ENCODE data around the gene SIGLEC11. TPM values are rescaled to one million over a fixed set of nuclear protein-coding genes. Genes with fewer than 3 reads are reported as not detected.

The SIGLEC11 gene
- total RNA-seq, 5 donors from 2014 or later (not counting 1 experiment from before 2014, with no cell fraction given) = 0.09 to 0.23 TPM; not detected in 3

- no peaks in the 10 kb centered on the region for H3K9me3 Mint-ChIP-seq
- peaks cover 21% of the 10 kb centered on the region for H3K36me3 Mint-ChIP-seq
- no peak overlapping the region for H3K27ac Mint-ChIP-seq
- CTCF ChIA-PET = no interaction called here
- no peak overlapping the region for H3K27ac ChIP-seq (ENCODE audit: low read length)
- WGBS (ENCODE audit: insufficient coverage) = 88% methylated on average over 22 of the region's 31 CpGs
- H3K4me3 ChIP-seq (ENCODE audit: control insufficient read depth in 1 of 2, extremely low read depth in 1 of 2, low read length in 1 of 2) = no peak overlapping the region
- ATAC-seq (replicated peaks in 1 of 4) (no peak), DNase-seq (peak in 1 of 35 experiments; percentile 21)
- POLR2A ChIA-PET = no interaction called here
- no peak overlapping the region for H3K4me3 Mint-ChIP-seq
- H3K4me1 Mint-ChIP-seq = peaks cover 28 to 56% (median 48%) of the 10 kb centered on the region in 3 donors
- no peaks in the 10 kb centered on the region for H3K27me3 Mint-ChIP-seq
- no peaks in the 10 kb centered on the region for H3K27me3 ChIP-seq (replicated peaks in 1 of 2; ENCODE audit: control insufficient read depth in 2 of 2, extremely low read depth in 1 of 2, insufficient read depth in 2 of 2, low read length in 1 of 2)
- no peaks in the 10 kb centered on the region for H3K9me3 ChIP-seq
- H3K4me1 ChIP-seq (ENCODE audit: control insufficient read depth in 1 of 2, extremely low read depth in 1 of 2, insufficient read depth in 2 of 2, low read length in 2 of 2) = peaks cover 6 to 64% of the 10 kb centered on the region in 2 experiments
- peaks cover 14 to 57% of the 10 kb centered on the region in 2 donors for H3K36me3 ChIP-seq (ENCODE audit: control insufficient read depth in 2 of 2, extremely low read depth in 1 of 2, insufficient read depth in 1 of 2, low read length in 1 of 2)
These were observed 37.6 kb downstream of the SIGLEC11 start for GRCh38 chr19:49923055-49924003.

DNA sequence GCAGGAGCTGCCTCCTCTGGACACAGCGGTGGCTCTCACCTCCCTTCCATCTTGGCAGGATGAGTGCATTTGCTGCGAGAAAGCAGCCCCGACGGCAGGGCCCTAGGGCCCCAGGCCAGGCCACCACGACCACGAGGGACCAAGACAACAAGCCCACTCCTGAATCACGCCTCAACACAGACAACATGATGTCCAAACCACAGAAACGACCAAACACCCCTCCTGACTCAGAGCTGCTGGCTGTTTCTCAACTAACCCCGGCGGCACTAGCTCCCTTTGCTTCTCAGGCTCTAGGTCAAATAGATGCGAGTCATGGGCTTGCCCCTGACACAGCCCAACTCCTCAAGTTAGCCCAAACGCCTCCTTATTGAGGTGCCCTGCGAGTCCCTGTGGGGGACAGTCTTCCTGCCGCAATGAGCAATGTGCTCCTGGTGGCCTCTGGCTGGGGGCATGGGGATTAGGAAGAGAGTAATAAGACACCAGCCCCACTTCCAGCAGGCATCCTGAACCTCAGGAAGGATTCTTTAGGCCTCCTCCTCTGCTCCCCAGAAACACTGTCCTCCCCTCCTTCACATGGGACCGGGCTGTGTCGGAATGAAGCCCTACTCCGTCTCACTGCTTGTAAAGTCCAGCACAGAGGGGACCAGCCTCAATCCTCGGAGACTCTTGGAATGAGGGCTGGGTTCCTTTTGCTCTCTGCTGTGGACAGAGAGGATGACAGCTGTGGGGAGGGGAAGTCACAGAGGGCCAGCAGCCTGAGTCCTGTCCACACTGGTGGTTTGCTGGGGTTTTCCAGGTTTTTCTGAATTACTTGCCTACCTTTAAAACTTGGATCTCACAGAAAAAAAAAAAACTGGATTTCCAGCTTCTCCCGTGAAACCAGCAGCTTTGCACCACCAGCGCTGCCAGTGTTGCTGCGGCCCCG is 38.8 kb downstream of the SIGLEC11 start:
- WGBS (ENCODE audit: insufficient coverage) = 83% methylated on average over 15 of the region's 22 CpGs
- peaks cover 0 to 52% of the 10 kb centered on the region in 2 experiments for H3K4me1 ChIP-seq (ENCODE audit: control insufficient read depth in 1 of 2, extremely low read depth in 1 of 2, insufficient read depth in 2 of 2, low read length in 2 of 2)
- Mint-ChIP-seq H3K4me3 (no peak overlapping the region), H3K9me3 (no peaks in the 10 kb centered on the region), H3K27ac (peak overlapping the region in 1 of 2 donors; percentile 36), H3K4me1 (peaks cover 18 to 48% (median 38%) of the 10 kb centered on the region in 3 donors), H3K36me3 (peaks cover 20% of the 10 kb centered on the region), H3K27me3 (no peaks in the 10 kb centered on the region)
- ATAC-seq (replicated peaks in 1 of 4) (no peak), DNase-seq (no peak)
- H3K9me3 ChIP-seq = no peaks in the 10 kb centered on the region
- H3K4me3 ChIP-seq (ENCODE audit: control insufficient read depth in 1 of 2, extremely low read depth in 1 of 2, low read length in 1 of 2) = no peak overlapping the region
- POLR2A ChIA-PET = no interaction called here
- CTCF ChIA-PET = no interaction called here
- H3K27me3 ChIP-seq (replicated peaks in 1 of 2; ENCODE audit: control insufficient read depth in 2 of 2, extremely low read depth in 1 of 2, insufficient read depth in 2 of 2, low read length in 1 of 2) = no peaks in the 10 kb centered on the region
- peaks cover 13 to 64% of the 10 kb centered on the region in 2 donors for H3K36me3 ChIP-seq (ENCODE audit: control insufficient read depth in 2 of 2, extremely low read depth in 1 of 2, insufficient read depth in 1 of 2, low read length in 1 of 2)
- H3K27ac ChIP-seq (ENCODE audit: low read length) = no peak overlapping the region

GRCh38 chr19:49920624-49921363 is 40.2 kb downstream of the SIGLEC11 start:
- Histone ChIP-seq H3K4me1 (ENCODE audit: control insufficient read depth in 1 of 2, extremely low read depth in 1 of 2, insufficient read depth in 2 of 2, low read length in 2 of 2) (peaks cover 0 to 47% of the 10 kb centered on the region in 2 experiments), H3K36me3 (ENCODE audit: control insufficient read depth in 2 of 2, extremely low read depth in 1 of 2, insufficient read depth in 1 of 2, low read length in 1 of 2) (peaks cover 12 to 61% of the 10 kb centered on the region in 2 donors), H3K27ac (ENCODE audit: low read length) (no peak overlapping the region), H3K9me3 (no peaks in the 10 kb centered on the region), H3K4me3 (ENCODE audit: control insufficient read depth in 1 of 2, extremely low read depth in 1 of 2, low read length in 1 of 2) (no peak overlapping the region), H3K27me3 (replicated peaks in 1 of 2; ENCODE audit: control insufficient read depth in 2 of 2, extremely low read depth in 1 of 2, insufficient read depth in 2 of 2, low read length in 1 of 2) (no peaks in the 10 kb centered on the region)
- Mint-ChIP-seq H3K4me3 (no peak overlapping the region), H3K4me1 (peaks cover 25 to 47% (median 39%) of the 10 kb centered on the region in 3 donors), H3K36me3 (peaks cover 28% of the 10 kb centered on the region), H3K27me3 (no peaks in the 10 kb centered on the region), H3K27ac (no peak overlapping the region), H3K9me3 (no peaks in the 10 kb centered on the region)
- ChIA-PET CTCF (no interaction called here), POLR2A (no interaction called here)
- DNase-seq = no peak
- WGBS (ENCODE audit: insufficient coverage) = 91% methylated on average over 14 of the region's 24 CpGs
- no peak for ATAC-seq (replicated peaks in 1 of 4)

- POLR2A ChIA-PET = interaction anchor here in 1 of 2 donors (0.8 kb wide), 1 partner anchor 30 kb away, joined by 5 read pairs; no protein-coding TSS in a partner anchor
These were observed 42.9 kb downstream of the SIGLEC11 start for GRCh38 chr19:49918089-49918488.

GRCh38 chr19:49916839-49917733 is 43.9 kb downstream of the SIGLEC11 start:
- no peaks in the 10 kb centered on the region for H3K27me3 Mint-ChIP-seq
- H3K4me1 ChIP-seq (ENCODE audit: control insufficient read depth in 1 of 2, extremely low read depth in 1 of 2, insufficient read depth in 2 of 2, low read length in 2 of 2) = peaks cover 0 to 14% of the 10 kb centered on the region in 2 experiments
- no peak for ATAC-seq (replicated peaks in 1 of 4)
- no peaks in the 10 kb centered on the region for H3K9me3 ChIP-seq
- WGBS (ENCODE audit: insufficient coverage) = 86% methylated on average over 15 of the region's 21 CpGs
- H3K36me3 Mint-ChIP-seq = peaks cover 42% of the 10 kb centered on the region
- no peaks in the 10 kb centered on the region for H3K27me3 ChIP-seq (replicated peaks in 1 of 2; ENCODE audit: control insufficient read depth in 2 of 2, extremely low read depth in 1 of 2, insufficient read depth in 2 of 2, low read length in 1 of 2)
- ChIA-PET POLR2A (interaction anchor here in 1 of 2 donors (0.8 kb wide), 1 partner anchor 29 kb away, joined by 5 read pairs; no protein-coding TSS in a partner anchor), CTCF (no interaction called here)
- peaks cover 33 to 40% (median 34%) of the 10 kb centered on the region in 3 donors for H3K4me1 Mint-ChIP-seq
- no peaks in the 10 kb centered on the region for H3K9me3 Mint-ChIP-seq
- H3K27ac Mint-ChIP-seq = no peak overlapping the region
- peaks cover 21 to 56% of the 10 kb centered on the region in 2 donors for H3K36me3 ChIP-seq (ENCODE audit: control insufficient read depth in 2 of 2, extremely low read depth in 1 of 2, insufficient read depth in 1 of 2, low read length in 1 of 2)
- no peak overlapping the region for H3K4me3 ChIP-seq (ENCODE audit: control insufficient read depth in 1 of 2, extremely low read depth in 1 of 2, low read length in 1 of 2)
- DNase-seq = no peak
- no peak overlapping the region for H3K4me3 Mint-ChIP-seq
- H3K27ac ChIP-seq (ENCODE audit: low read length) = no peak overlapping the region

More at GRCh38 chr19:49918089-49918488, 42.9 kb downstream of the SIGLEC11 start:
- Histone ChIP-seq H3K4me3 (ENCODE audit: control insufficient read depth in 1 of 2, extremely low read depth in 1 of 2, low read length in 1 of 2) (no peak overlapping the region), H3K27me3 (replicated peaks in 1 of 2; ENCODE audit: control insufficient read depth in 2 of 2, extremely low read depth in 1 of 2, insufficient read depth in 2 of 2, low read length in 1 of 2) (no peaks in the 10 kb centered on the region), H3K9me3 (no peaks in the 10 kb centered on the region), H3K4me1 (ENCODE audit: control insufficient read depth in 1 of 2, extremely low read depth in 1 of 2, insufficient read depth in 2 of 2, low read length in 2 of 2) (peaks cover 0 to 24% of the 10 kb centered on the region in 2 experiments), H3K36me3 (ENCODE audit: control insufficient read depth in 2 of 2, extremely low read depth in 1 of 2, insufficient read depth in 1 of 2, low read length in 1 of 2) (peaks cover 21 to 60% of the 10 kb centered on the region in 2 donors), H3K27ac (ENCODE audit: low read length) (no peak overlapping the region)
- 91% methylated on average over 5 of the region's 8 CpGs for WGBS (ENCODE audit: insufficient coverage)
- no peak for DNase-seq
- no peak overlapping the region for H3K4me3 Mint-ChIP-seq
- ATAC-seq (replicated peaks in 1 of 4) = no peak
- H3K27ac Mint-ChIP-seq = no peak overlapping the region
- H3K4me1 Mint-ChIP-seq = peaks cover 33 to 39% (median 35%) of the 10 kb centered on the region in 3 donors
- no peaks in the 10 kb centered on the region for H3K9me3 Mint-ChIP-seq
- H3K27me3 Mint-ChIP-seq = no peaks in the 10 kb centered on the region
- CTCF ChIA-PET = interaction anchor here in 1 of 2 donors (0.5 kb wide), 1 partner anchor 131 kb away, joined by 4 read pairs; no protein-coding TSS in a partner anchor
- peaks cover 38% of the 10 kb centered on the region for H3K36me3 Mint-ChIP-seq
